Eye (tissue), 1 donor: ENCODE data around the gene TBC1D24.

ENCODE experiments used
- DNase-seq: peaks from one replicate; pipeline ENCODE4 v3.0.0-alpha.2; 2015

TBC1D24 gene

DNA sequence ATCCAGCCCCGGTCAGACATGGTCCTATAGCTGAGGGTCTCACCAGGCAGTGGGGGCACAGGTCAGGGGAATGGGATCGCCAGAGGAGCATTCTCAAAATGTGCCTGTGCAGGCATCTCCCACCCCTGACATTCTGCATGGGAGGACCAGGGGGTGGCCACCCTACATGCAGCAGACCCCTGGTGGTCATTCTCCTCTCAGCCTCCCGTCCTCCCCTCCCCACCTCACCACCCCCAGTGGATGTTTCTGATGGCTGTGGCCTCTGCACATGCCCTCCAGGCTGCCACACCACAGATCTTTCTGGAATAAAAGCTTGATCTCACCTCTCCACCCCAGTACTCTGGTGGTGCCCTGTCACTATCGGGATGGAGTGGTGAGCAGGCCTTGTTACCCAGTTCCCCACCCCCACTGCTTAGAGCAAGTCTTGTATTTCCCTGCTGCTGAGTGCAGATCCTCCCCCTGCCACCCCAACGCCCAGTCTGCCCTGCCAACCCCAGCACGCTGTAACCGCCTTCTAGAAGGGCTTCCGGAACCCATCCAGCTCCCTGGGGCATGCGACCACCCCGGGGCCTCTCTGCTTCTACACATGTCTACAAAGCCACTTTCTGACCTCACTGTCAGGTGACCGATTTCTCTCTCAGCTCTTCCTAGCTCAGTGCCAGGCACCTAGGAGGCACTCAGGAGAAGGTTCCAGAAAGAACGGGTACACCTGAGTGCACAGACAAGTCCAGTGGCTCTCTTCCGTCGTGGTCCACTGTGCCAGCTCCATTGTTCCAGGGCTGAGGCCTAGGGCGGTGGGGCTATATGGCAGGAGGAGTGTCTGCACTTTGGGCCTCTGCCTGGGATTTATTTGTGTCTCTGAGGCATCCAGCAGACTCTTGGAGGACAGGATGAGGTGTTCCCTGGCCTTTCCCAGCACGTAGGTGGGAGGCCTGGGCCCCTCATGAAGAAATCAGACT lies 9.3 kb downstream of the TBC1D24 start:
- no peak for DNase-seq

DNA sequence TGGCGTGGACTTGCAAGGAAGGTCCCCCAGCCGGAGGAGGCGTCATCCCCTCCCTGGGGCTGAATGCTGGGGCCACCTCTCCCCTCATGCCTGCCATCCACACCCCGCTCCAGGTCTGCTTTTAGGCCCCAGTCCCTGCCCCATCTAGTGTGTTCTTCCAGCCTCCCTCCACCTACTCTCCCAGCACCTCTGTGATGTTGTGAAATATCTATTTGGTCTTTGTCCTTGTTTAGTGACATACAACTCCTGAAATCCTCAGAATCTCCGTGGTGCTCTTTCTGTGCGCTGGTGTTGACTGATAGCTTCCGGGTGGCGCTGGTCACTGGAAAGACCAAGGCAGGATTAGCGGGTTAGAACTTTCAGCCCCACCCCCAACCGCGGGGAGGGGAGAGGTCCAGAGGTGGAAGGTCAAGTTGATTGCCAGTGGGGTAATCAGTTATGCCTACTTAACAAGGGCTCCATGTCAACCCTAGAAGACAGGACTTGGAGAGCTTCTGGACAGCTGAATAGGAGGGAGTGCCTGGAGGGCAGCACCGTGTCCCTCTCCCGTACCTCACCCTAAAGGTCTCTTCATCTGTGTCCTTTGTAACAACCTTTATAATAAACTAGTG lies 10.1 kb downstream of the TBC1D24 start:
- no peak for DNase-seq

DNA sequence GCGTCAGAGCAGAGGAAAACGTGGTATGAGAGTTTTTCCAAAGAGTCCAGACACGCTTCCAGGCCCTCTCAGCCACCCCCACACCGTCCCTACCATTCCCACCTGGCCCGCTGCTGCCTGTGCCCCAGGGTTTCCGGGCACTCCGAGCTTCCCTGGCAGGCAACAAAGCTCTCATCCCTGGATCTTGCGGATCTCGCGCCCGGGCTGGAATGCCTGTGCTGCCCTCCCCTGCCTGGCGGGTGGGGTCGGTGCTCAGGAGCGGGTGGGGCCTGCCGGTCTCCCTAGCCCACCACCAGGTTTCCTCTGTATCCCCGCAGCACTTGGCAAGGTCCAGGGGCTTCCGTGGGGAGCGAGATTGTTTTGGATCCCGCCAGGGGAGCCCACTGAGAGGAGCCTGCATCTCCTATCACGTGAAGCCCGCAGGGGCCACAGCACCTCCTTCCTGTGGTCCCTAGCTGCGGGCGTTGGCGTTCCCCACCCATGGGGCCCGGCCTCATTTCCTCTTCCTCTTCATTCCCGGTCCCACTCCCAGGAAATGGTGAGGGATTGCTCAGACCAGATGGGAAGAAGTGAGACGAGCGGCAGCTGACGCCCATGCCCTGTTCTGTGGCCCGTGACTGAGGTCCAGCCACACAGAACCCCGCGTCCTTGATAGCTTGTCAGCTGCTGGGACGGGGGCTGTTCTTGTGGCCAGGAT lies 11.0 kb downstream of the TBC1D24 start:
- no peak for DNase-seq

DNA sequence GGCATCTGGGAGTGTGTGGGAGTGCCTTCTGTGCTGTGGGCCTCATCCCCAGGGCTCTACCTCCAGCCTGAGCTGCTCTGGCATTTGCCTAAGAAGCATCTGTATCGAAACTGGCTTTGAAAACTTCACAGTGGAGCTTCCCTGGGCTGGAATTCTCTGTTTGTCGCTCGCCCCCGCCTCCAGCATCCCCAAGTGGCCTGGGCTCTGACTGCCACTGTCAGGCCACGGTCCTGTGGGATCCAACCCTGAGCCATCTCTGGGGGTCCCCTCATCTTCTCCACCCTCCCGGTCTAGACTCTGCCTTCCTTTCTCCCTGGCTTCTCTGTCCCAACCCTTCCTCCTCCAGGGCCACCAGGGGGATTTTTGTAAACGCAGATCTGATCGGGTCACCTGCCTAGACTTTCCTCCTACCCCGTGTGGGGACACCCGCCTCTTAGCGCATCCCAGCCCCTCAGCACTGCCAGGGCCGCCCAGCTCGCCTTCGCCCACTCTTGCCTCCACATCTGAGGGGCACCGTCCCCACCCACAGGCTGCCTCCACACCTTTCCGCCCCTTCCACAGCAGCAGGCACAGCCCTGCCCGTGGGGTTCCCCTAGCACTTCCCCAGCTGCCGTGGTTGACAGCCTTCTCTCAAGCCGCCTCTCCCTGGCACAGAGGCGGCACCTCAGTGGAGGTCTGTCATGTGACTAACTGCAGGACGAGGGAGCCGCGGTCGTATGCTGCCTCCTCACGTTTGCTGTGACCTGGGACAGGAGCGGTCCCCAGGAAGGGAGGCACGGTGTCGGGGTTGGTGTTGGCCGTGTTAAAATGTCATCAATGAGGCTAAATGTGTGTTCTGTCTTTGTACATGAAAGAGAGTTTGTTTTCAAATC lies 12.0 kb downstream of the TBC1D24 start:
- DNase-seq, result peak; percentile 67

DNA sequence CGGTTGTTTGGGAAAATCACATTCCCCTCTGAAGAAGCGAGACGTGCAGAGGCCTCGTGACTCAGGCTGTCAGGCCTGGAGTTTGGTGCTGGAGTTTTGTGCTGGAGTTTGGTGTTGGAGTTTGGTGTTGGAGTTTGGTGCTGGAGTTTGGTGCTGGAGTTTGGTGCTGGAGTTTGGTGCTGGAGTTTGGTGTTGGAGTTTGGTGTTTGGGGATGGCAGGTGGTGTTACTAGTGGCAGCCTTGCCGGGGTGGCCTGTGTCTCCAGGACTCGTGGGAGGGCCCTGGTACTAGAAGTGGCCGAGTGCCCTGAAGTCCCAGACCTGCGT lies 12.6 kb downstream of the TBC1D24 start:
- no peak for DNase-seq

DNA sequence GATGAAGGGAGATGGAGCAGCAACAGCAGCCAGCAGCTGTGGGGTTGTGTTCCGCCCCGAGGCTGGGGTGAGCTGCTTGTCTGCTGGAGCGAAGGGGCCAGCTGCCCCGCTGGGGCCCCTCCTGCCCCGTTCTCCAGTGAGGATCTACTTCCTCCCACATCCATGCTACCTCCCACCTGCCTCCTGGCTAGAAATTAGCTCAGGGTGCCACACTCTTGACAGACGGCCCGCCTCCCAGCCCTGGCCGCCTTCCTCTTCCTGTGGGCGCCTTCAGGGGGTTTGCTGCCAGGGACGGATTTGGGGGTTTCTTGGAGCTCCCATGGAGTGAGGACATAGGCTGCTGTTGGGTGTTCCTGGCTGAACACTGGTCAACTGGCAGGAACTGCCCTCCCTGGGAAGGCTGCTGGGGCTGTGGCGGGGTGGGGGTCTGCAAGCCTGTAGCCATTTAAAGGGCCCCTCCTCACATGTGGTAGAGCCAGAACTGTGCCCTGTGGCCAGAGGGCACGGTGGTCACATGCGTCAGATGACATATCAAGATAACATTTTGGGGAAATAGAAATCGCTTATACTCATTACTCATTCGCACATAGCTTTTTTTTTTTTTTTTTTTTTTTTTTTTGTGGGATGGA lies 13.1 kb downstream of the TBC1D24 start:
- DNase-seq, result no peak

DNA sequence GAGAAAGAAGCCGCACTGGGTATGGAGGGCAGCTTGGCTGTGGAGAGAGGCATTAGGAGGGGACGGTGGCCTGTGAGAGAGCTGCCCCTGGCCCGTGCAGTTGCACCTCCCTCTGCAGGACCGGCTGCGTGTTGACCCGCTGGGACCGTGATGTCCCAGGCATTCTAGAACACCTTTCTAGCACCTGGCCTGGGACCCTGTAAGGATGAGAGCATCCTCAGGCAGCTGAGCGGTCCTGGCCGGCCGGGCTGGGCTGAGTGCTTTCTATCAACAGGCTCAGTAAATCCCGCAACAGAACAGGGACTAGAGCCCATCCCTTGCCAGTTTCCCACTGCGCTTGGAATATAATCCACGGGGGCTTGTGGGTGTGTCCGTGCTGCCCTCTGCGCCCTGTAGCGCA lies 14.7 kb downstream of the TBC1D24 start:
- DNase-seq, result no peak

DNA sequence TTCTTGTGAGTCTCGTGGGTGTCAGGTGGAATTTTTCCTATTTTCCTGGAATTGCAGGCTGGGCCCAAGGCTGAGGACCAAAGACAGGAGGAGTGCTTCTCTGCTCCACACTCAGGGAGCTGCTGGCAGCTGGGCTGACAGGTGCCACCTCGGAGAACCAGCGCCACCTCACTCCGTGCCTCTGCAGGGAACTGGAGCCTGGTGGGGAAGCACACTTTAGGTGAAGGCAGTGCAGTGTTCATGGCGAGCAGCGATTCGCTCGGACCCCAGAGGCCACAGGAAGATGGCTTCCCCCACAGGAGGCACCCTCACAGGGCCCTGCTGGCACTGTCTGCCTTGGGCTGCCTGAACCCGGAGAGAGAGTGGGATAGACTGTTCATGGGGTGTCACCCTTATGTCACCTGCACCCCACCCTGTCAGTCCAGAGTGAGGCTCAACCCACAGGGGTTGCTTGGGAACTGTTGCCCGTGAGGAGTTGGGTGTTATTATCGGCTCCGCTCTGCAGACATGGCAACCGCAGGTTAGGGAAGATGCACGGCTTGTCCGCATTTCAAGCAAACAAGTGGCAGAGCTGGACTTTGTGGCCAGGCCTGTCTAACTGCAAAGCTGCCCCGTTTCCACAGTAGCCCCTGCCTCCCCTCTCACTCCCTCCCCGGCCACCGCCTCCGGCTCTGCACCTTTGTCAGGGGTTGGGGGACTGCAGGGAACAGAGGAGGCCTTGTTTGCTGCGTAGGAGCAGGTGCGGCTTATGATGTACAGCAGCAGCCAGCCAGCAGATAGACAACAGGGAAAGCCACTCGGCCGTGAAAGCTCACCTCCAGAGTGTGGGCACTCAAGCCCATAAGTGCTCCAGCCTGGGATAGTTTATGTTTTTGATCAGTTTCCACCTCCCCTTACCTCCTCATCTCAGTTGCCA lies 15.5 kb downstream of the TBC1D24 start:
- no peak for DNase-seq

DNA sequence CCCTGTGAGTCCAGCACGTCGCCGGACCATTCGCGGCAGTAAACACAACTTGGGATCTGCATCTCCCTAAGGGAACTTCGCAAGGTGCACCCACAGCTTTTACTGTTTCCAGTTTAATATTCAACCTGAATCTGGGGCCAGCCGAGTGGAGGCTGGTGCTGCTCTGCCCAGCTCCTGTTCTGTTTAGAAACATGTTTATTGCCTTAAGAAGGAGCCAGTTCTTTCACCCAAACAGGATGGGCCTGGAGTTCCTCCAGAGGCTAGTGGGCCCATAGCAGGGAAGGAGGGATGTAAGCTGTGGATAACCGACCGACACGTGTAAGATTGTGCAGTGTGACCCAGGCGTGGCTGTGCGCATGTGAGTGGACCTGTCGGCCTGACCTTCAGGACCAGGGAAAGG lies 17.4 kb downstream of the TBC1D24 start:
- no peak for DNase-seq

DNA sequence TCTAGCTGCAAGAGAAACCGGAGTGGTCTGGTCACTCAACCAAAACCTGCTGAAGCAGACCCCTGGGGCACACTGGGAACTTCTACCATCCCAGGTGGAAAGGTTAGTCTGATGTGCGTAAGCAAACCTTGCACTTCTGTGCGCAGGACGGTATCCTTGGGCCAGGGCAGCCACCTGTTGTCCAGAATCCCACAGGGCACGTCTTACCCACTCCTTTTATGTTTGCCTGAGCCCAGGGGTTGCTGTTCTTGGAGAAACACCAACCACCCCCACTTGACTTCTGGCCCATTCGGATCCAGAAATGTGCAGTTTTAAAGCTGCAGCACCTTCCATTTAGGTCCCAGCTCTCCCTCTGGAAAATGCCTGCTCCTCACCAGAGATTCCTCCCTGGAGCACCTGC lies 18.7 kb downstream of the TBC1D24 start:
- DNase-seq, result no peak

DNA sequence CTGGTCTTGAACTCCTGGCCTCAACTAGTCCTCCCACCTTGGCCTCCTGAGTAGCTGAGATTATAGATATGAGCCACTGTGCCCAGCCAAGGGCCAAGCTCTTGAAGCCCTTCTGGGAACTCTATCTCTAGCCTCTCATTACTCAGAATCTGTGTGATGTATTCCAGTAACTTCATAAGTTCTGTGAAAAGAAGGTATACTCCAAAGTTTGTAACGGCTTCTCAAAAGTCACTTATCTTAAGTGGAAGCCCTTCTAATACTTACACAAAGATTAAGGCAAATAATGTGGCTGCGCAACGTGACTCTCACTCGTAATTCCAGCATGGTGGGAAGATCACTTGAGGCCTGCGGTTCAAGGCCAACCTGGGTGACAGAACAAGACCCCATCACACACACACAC lies 19.7 kb downstream of the TBC1D24 start:
- no peak for DNase-seq

DNA sequence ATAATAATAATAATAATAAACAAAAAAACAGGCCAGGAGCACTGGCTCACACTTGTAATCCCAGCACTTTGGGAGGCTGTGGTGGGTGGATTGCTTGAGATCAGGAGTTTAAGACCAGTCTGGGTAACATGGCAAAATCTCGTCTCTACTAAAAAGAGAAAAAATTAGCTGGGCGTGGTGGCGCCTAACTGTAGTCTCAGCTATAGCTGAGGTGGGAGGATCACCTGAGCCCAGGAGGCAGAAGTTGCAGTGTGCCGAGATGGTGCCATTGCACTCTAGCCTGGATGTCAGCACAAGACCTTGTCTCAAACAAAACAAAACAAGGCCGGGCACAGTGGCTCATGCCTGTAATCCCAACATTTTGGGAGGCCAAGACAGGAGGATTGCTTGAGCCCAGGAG lies 20.1 kb downstream of the TBC1D24 start:
- no peak for DNase-seq

DNA sequence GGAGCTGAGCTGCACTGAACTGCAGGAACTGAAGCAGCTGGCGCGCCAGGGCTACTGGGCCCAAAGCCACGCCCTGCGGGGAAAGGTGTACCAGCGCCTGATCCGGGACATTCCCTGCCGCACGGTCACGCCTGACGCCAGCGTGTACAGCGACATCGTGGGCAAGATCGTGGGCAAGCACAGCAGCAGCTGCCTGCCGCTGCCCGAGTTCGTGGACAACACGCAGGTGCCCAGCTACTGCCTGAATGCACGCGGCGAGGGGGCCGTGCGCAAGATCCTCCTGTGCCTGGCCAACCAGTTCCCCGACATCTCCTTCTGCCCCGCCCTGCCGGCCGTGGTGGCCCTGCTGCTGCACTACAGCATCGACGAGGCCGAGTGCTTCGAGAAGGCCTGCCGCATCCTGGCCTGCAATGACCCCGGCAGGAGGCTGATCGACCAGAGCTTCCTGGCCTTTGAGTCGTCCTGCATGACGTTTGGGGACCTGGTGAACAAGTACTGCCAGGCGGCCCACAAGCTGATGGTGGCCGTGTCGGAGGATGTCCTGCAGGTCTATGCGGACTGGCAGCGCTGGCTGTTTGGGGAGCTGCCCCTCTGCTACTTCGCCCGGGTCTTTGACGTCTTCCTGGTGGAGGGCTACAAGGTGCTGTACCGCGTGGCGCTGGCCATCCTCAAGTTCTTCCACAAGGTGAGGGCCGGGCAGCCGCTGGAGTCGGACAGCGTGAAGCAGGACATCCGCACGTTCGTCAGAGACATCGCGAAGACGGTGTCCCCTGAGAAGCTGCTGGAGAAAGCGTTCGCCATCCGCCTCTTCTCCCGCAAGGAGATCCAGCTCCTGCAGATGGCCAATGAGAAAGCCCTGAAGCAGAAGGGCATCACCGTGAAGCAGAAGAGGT lies 21.5 kb downstream of the TBC1D24 start:
- DNase-seq, result no peak

DNA sequence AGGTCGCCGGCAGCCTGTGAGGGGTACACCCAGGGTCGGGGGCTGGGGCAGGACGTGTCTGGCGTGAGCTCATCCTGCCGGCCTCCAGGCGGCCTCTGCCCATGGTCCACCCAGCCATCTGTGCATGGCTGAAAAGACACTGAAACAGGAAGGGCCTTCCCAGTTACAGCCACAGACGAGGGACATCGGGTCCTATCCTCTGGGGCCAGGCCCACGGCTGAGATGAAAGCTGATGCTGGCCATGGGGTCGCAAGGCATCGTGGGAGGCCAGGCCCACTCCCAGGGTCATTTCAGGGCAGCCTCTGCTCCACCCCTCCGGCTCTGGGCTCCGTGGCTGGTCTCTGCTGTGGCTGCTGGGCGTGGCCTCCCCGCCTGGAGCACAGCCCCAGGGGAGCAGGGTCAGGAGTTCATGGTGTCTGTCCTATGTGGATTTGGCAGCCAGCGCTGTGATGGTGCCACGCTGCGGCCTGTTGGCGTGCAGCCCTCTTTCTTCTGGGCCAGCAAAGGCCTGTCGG lies 22.2 kb downstream of the TBC1D24 start:
- peak; percentile 54 for DNase-seq

DNA sequence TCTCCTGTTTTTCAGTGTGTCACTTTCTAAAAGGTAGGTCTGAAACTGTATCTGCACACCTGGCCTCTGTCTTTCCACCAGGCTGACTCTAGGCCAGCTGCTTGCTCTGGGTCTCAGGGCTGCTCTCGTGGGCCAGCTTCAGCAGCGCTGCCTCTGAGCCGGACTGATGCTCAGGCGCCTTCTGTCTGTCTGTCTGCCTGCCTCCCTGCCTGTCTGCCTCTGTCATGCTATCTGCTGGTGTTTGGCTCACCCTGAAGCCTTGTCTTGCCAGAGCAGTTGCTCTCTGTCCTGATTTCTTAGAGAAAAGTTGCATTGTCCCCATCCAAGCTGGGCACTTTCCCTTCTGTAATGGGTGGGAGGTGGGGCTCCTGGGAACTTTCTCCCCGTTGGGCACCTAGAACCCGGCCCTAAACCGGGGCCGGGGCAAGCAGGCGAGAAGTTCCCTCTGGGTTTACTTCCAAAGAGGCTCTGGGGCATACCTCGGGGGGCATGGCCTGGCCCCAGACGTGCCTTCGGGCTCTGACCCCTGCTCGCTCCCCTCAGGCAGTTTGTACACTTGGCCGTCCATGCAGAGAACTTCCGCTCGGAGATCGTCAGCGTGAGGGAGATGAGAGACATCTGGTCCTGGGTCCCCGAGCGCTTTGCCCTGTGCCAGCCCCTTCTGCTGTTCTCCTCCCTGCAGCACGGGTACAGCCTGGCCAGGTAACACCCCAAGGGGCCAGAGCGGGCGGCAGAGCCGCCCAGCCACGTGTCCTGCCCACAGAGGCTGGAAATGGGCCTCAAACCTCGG lies 23.0 kb downstream of the TBC1D24 start:
- DNase-seq, result no peak

DNA sequence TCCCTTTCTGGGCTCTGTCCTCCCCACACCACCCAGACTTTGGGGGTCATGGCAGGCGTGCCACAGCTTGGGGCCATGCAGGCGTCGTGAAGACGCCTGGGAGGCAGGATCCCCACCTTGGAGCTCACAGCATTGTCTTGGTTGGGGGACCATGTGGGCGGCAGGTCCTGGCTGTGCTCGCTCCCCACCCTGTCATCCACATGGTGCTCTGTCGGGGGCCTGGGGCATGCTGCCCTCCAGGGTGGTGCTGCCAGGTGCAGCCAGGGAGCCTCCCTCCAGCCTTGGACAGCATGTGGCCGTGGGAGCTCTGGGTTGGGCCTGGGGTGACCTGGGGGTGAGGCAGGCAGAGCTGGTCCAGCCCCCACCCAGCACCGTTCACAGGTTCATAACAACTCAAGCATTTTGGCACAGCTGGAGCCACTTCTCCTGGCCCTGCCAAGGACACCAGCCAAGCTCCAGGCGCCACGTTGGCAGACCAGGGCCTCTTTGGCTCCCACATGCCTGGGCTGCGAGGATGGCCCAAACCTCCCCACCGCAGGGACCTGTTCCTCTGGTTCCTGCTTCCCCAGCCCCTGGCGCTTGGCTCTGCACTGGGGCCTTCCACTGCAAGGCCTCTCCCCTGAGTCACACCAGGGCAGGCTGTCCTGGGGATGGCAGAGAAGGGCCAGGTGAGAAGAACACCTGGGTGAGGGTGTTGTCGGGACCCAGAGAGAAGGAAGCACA lies 23.8 kb downstream of the TBC1D24 start:
- DNase-seq, result no peak

DNA sequence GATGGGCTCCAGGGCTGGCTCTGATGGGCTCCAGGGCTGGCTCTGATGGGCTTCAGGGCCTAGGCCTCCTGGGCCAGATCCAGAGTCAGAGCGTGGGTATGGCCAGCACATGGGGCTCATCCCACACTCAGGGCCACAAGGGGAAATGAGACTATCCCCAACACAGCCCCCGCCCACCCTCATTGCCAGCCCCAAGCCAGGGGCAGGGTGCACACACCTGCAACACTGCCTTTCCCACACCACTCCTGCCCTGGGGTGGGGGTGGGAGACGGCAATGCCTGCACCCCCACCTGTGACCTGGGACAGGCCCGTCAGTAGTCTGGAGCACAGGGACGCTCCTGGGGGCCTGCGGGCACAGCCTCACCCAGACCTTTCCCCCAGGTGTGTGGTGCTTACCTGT lies 24.5 kb downstream of the TBC1D24 start:
- DNase-seq, result no peak

DNA sequence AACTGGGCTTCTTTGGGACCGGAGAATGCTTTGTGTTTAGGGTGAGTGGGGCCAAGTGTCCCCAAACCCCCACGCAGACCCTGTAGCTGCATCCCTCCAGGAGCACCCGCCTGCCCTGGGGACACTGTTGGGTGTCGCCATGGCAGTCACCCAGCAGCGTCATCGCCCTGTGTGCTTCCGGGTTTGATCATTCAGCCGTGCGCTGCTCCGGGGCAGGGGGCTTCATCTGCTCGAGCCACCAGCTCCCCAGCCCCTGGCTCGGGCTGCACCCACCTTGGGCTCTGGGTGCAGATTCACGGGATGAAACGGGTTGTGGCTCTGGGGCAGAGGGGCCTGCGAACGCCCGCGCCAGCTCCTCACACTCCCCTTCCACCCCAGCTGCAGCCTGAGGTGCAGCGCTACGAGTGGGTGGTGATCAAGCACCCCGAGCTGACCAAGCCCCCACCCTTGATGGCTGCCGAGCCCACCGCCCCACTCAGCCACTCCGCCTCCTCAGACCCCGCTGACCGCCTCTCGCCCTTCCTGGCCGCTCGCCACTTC lies 25.0 kb downstream of the TBC1D24 start:
- no peak for DNase-seq
